Omental fat pad (tissue), 4 donors: ENCODE measurements around the gene ITPRIP. TPM values are rescaled to one million over a fixed set of nuclear protein-coding genes. Genes with fewer than 3 reads are reported as not detected.

Experiments
- ATAC-seq: fragments of 150-250 bp; one replicate; pipeline ENCODE4 v1.9.1; 2016; ENCODE audit warnings: mild to moderate bottlenecking, moderate library complexity; ENCODE audit not compliant: low FRiP score
- DNase-seq: peaks from one replicate; pipeline ENCODE4 v3.0.0-alpha.2; 2019; ENCODE audit warnings: low spot score
- CTCF ChIP-seq, 3 donors: fragments of 450-650 bp; IDR thresholded peaks; one replicate each; pipeline ENCODE4 v1.5.1; 2016 to 2017; ENCODE audit warnings: antibody characterized with exemption in 3 of 3, mild to moderate bottlenecking in 3 of 3, moderate library complexity in 2 of 3
- total RNA-seq, 4 donors: library from RNA; depleted of rRNA; stranded (reverse); fragments of >200 nt; gene quantifications; one replicate each; pipeline ENCODE4 v1.1.0, GENCODE V29; 2016

The ITPRIP gene
- total RNA-seq, 4 donors from 2014 or later, result 23.4 to 66.2 (median 49.9) TPM

DNA sequence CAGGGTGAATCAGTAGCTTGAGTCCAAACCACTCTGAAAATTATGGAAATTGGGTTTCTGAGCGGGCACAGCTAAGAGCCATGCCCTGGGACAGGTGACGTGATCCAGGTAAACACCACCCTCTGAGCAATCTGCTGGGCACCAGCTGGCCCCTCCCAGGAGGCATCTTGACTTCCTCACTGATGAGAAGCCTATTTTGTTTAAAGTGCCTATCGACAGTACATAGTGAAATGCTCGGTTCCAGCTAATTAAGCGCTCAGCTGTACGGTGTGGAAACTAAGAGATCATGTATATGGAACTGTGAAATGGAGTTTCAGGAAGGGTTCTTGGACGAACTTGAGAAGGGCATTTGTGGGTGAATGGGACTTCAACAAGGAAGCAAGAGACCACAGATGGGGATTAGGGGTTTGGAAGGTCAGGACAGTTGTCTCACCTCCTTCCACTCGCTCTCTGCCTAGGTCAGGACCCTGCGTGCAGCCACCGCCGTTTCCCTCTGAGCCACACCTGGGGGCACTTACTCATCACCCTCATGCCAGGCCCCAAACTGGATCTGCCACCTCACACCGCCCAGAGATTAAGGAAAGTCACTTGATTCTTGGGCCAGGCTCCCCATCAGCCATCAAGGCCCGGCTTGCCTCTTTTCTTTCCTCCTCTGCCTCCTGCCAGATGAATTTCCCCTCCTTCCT is 3.2 kb downstream of the ITPRIP start:
- TF ChIP-seq CTCF (IDR thresholded peaks at IDR 0.05), result no peak
- peak; percentile 17 for DNase-seq
- ATAC-seq, result no peak

DNA sequence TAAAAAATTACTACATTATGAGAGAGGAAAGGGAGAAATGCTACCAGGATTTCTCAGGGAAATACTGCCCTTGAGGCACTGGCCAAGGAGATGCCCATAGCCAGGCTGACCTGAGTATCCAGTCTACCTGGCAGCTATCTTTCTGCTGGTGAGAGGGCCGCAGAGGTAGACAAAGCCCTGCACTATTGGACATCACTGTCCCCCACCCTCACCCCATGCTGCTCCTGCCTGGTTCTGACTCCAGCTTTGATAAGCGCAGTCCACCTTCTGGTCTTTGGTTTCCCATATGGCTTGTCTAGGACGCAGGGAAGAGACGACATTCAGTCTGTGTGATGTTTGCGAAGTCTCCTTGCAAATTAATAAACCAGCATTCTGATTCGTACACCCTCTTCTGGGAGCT is 3.7 kb downstream of the ITPRIP start:
- DNase-seq (peak; percentile 6), ATAC-seq (no peak)
- no peak for TF ChIP-seq CTCF (IDR thresholded peaks at IDR 0.05)

DNA sequence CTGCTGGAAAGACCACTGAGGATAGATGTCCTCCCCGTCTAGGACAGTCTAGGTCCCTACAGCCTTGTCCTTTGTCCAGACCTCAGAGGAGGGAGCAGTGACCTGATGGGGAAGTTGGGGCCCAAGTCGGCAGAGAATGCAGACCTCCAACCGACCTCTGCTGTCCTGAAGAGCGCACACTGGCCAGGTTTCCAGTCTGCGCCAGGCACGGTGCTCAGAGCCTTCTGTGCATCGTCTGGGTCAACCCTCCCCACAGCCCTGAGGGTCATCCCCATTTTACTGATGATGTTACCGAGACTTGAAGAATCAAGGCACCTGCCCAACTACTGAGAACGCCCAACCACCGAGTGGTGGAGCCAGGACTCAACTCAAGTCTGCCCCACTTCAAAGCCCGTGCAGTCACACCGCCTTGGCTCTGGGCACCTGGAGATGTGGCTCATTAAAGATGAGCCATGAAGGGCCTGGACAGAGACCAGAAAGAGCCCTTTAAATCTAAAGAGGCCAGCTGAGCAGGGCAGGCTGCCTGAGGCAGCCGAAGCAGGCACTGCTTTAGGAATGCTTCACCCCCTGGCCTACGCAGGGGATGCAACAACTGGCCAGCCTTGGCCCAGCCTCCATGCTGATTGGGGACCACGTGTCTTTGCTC is 4.4 kb downstream of the ITPRIP start:
- TF ChIP-seq CTCF (IDR thresholded peaks at IDR 0.05), result no peak
- peak; percentile 10 for DNase-seq
- ATAC-seq, result no peak

DNA sequence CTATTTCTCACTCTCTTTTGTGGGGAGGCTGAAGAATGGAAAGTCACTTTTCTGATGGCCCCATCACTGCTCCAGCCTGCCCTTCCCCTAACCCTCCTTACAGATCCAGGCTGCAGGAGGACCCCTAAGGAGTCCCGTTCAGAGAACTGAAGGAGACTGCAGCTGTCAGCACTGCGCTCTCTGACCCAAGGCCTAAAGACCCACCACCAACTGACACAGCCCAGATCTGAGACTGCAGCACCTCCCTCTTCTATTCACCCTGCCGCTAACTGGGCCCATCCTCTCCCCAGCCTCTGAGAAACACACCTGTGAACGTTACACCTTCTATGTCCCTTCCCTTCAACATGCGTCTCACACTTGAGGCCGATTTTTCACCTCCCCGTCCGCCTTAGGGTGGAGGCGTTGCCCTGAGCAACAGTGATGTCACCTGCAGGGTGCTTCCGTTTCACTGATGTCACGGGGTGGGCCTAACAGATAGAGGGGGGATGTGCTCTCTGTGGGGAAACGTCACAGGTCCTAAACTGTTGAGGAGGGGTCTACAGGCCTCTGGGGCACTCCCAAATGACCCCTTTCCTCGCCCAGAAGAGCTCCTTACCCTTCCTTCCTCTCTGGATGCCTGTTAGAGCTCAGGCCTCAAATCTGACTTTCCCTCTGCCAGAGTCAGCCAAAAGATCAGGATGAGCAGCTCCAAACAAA is 5.1 kb downstream of the ITPRIP start:
- peak; percentile 2 for DNase-seq
- no peak for TF ChIP-seq CTCF (IDR thresholded peaks at IDR 0.05)
- ATAC-seq, result no peak

DNA sequence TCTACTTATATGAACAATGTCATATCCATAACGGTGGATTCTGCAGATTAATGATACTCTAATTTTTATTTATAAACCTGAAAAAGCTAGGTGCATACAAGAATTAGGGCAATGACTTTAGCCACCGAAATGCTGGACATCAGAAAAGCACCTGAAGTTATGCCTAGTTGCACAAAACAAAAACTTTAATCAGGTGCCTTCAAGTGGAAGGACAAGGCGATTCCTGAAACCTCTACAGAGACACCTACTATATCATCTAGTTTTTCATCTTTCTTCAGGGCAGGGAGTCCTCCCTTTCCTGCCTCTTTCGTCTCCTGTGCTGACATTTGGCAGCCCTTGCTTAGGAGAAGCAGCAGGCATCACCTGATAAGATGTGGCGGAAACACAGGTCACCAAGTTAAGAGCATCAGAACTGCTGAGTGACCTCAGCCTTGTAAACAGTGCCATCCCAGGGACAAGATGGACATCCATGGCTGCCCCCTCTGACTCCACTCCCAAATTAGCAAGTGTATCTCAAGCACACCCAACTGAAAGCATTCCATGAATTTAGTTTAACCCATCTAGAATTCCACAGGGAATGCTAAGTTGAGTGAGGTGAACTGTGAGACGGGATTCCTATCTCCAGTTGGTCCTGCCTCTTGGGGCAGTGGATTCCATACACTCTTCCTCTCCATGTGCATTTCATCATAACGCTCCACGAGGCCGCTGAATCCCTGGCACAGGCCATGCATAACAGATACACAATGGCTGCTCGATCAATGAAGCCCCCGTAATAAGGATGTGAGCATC is 5.8 kb downstream of the ITPRIP start:
- ATAC-seq, result no peak
- peak; percentile 19 for DNase-seq
- TF ChIP-seq CTCF (IDR thresholded peaks at IDR 0.05), result no peak

DNA sequence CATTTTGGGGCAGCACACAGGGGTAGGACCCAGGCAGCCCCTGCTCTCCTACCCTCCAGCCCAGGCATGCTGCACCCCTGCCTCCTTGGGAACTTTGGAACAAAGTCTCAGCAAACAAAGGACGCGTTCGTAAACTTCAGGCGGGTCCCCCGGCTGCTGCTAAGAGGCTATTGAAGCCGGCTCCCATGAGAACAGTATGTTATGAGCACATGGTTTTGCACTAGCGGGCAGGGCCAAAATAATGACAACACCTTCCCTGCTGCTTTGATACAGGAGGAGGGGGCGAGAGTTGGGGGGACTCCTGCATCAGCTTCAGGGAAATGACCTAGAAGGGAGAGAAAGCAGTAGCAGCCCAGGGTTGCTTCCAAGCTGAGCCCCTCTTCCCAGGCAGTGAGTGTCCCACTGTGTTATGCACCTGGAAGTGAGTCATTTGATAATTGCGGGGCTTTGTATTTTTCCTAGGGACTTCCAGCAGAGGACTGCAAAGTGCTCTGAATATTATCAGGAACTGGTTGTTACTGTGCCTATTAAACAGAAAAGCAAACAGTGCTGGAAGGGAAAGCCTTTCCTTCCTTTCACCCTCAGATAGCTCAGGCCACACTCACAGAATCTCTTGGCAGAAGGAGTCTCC is 6.9 kb downstream of the ITPRIP start:
- ATAC-seq, result no peak
- no peak for TF ChIP-seq CTCF (IDR thresholded peaks at IDR 0.05)
- no peak for DNase-seq
